Activated naive CD8-positive, alpha-beta T cell treated with anti-CD3 and anti-CD28 coated beads for 36 hours (primary cell): Measurements from ENCODE around the gene LTBP2. TPM values are rescaled to one million over a fixed set of nuclear protein-coding genes. Genes with fewer than 3 reads are reported as not detected.

Experiments used
- DNase-seq: peaks from one replicate; pipeline ENCODE4 v3.0.0; 2021
- H3K27ac Mint-ChIP-seq: one replicate; pipeline ENCODE4 v1.8.0; 2022; ENCODE audit warnings: mild to moderate bottlenecking, moderate library complexity, mixed read lengths
- H3K27me3 Mint-ChIP-seq: one replicate; pipeline ENCODE4 v1.8.0; 2022; ENCODE audit warnings: mild to moderate bottlenecking, mixed read lengths
- H3K36me3 Mint-ChIP-seq: one replicate; pipeline ENCODE4 v1.8.0; 2021; ENCODE audit warnings: mild to moderate bottlenecking, mixed read lengths
- H3K4me1 Mint-ChIP-seq: one replicate; pipeline ENCODE4 v1.8.0; 2021; ENCODE audit warnings: mixed read lengths
- H3K4me3 Mint-ChIP-seq: one replicate; pipeline ENCODE4 v1.8.0; 2022; ENCODE audit warnings: mild to moderate bottlenecking, moderate library complexity, mixed read lengths
- H3K9me3 Mint-ChIP-seq: one replicate; pipeline ENCODE4 v1.8.0; 2022; ENCODE audit warnings: mixed read lengths
- total RNA-seq, 2 experiments: library from RNA; stranded (reverse); gene quantifications; one replicate each; pipeline ENCODE4 v1.2.3, GENCODE V29; 2021

Gene LTBP2
- total RNA-seq, 2 experiments from 2014 or later: 0.06 to 0.10 TPM

- Mint-ChIP-seq H3K27ac (no peak overlapping the region), H3K27me3 (peaks cover 22% of the 10 kb centered on the region), H3K36me3 (no peaks in the 10 kb centered on the region), H3K4me1 (peaks cover 34% of the 10 kb centered on the region), H3K4me3 (no peak overlapping the region), H3K9me3 (no peaks in the 10 kb centered on the region)
- DNase-seq: no peak
These were observed 33.6 kb downstream of the LTBP2 start for GRCh38 chr14:74578479-74578878.

DNA sequence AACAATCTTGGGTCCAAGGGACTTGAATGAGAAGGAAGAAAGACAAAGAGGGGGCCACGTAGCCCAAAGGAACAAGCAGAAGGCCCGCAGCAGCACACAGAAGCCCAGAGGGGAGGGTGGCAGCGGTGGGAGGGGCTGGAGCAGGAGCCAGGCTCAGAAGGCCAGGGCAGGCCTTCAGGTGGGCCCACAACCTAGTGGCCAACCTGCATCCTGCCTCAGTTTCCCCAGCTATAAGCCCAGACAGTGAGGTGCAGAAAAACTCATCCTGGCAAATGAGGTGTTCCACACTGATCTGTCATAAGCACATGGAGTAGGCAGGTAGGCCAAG lies 34.1 kb downstream of the LTBP2 start:
- Mint-ChIP-seq H3K4me3 (no peak overlapping the region), H3K9me3 (no peaks in the 10 kb centered on the region), H3K27ac (no peak overlapping the region), H3K27me3 (peaks cover 23% of the 10 kb centered on the region), H3K36me3 (no peaks in the 10 kb centered on the region), H3K4me1 (peaks cover 34% of the 10 kb centered on the region)
- DNase-seq: no peak

GRCh38 chr14:74577247-74577947 lies 34.6 kb downstream of the LTBP2 start:
- no peak overlapping the region for H3K27ac Mint-ChIP-seq
- H3K4me3 Mint-ChIP-seq: no peak overlapping the region
- no peak for DNase-seq
- H3K9me3 Mint-ChIP-seq: no peaks in the 10 kb centered on the region
- no peaks in the 10 kb centered on the region for H3K36me3 Mint-ChIP-seq
- H3K4me1 Mint-ChIP-seq: peaks cover 38% of the 10 kb centered on the region
- peaks cover 26% of the 10 kb centered on the region for H3K27me3 Mint-ChIP-seq

GRCh38 chr14:74575936-74576335 lies 36.1 kb downstream of the LTBP2 start:
- Mint-ChIP-seq H3K9me3 (no peaks in the 10 kb centered on the region), H3K36me3 (no peaks in the 10 kb centered on the region), H3K27ac (no peak overlapping the region), H3K4me1 (peaks cover 44% of the 10 kb centered on the region), H3K4me3 (no peak overlapping the region), H3K27me3 (peaks cover 36% of the 10 kb centered on the region)
- DNase-seq: no peak

DNA sequence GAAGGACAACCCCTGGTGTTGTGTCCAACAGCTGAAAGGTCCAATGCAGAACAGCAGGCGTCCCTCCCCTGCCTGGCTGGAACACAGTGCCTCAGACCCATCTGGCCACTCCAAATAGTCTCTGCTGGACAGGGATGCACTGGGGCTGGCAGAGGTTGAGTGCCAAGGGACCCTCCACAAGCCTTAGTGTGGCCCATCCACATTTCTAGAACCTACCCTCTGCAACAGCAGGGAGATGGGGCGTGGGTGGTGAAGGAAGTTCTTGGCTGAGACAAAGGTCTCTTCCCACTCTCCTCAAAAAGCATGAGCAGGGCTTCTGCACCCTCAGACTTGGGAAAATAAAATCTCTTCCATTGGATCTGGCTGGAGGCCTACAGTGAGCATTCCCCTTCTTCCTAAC lies 36.5 kb downstream of the LTBP2 start:
- Mint-ChIP-seq H3K9me3 (no peaks in the 10 kb centered on the region), H3K27ac (no peak overlapping the region), H3K4me1 (peaks cover 44% of the 10 kb centered on the region), H3K36me3 (no peaks in the 10 kb centered on the region), H3K27me3 (peaks cover 38% of the 10 kb centered on the region), H3K4me3 (no peak overlapping the region)
- DNase-seq: no peak

- Mint-ChIP-seq H3K36me3 (no peaks in the 10 kb centered on the region), H3K4me1 (peaks cover 36% of the 10 kb centered on the region), H3K27me3 (peaks cover 46% of the 10 kb centered on the region), H3K4me3 (no peak overlapping the region), H3K9me3 (no peaks in the 10 kb centered on the region), H3K27ac (no peak overlapping the region)
- no peak for DNase-seq
These were observed 37.3 kb downstream of the LTBP2 start for GRCh38 chr14:74574706-74575105.

- Mint-ChIP-seq H3K4me3 (no peak overlapping the region), H3K27me3 (peaks cover 46% of the 10 kb centered on the region), H3K27ac (no peak overlapping the region), H3K4me1 (peaks cover 30% of the 10 kb centered on the region), H3K36me3 (no peaks in the 10 kb centered on the region), H3K9me3 (no peaks in the 10 kb centered on the region)
- DNase-seq: no peak
These were observed 38.0 kb downstream of the LTBP2 start for GRCh38 chr14:74574090-74574433.

DNA sequence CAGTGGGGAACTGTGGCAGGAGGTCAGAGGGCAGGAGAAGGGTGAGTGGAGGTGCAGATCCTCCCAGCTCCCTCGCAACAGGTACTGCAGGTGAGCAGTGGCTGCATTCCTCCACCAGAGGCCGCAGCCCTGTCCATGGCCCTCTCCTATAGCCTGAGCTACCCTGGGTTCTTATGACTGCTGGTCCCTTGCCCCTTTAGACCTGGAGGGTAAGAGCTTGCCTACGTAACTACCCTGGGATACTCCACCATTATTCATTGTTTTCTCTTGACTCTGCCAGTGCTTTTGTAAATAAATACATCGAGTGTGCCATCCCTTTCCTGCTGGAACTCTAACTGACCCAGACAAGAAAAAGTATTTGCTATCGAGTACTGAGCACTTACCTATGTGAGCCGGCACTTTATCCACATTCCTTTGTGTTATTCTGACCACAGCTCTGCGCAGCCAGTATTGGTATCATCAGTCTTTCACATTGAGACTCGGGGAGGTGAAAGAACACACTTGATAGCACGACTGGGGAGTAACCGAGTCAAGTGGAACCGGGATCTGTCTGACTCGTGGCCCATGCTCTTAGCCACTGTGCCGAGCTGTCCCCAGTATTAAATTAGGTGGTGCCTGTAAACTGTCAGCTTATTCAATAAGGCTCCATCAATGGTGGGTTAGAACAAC lies 38.5 kb downstream of the LTBP2 start:
- DNase-seq: no peak
- peaks cover 27% of the 10 kb centered on the region for H3K4me1 Mint-ChIP-seq
- peaks cover 46% of the 10 kb centered on the region for H3K27me3 Mint-ChIP-seq
- H3K9me3 Mint-ChIP-seq: no peaks in the 10 kb centered on the region
- H3K27ac Mint-ChIP-seq: no peak overlapping the region
- H3K36me3 Mint-ChIP-seq: no peaks in the 10 kb centered on the region
- H3K4me3 Mint-ChIP-seq: no peak overlapping the region

GRCh38 chr14:74572726-74573301 lies 39.2 kb downstream of the LTBP2 start:
- no peak overlapping the region for H3K27ac Mint-ChIP-seq
- H3K4me1 Mint-ChIP-seq: peaks cover 24% of the 10 kb centered on the region
- H3K9me3 Mint-ChIP-seq: no peaks in the 10 kb centered on the region
- no peak overlapping the region for H3K4me3 Mint-ChIP-seq
- no peak for DNase-seq
- H3K27me3 Mint-ChIP-seq: peaks cover 46% of the 10 kb centered on the region
- no peaks in the 10 kb centered on the region for H3K36me3 Mint-ChIP-seq

GRCh38 chr14:74571901-74572725 lies 39.9 kb downstream of the LTBP2 start:
- no peaks in the 10 kb centered on the region for H3K36me3 Mint-ChIP-seq
- no peak overlapping the region for H3K27ac Mint-ChIP-seq
- no peak for DNase-seq
- H3K4me3 Mint-ChIP-seq: peak overlapping the region; percentile 12
- peaks cover 45% of the 10 kb centered on the region for H3K27me3 Mint-ChIP-seq
- peaks cover 24% of the 10 kb centered on the region for H3K4me1 Mint-ChIP-seq
- no peaks in the 10 kb centered on the region for H3K9me3 Mint-ChIP-seq

- Mint-ChIP-seq H3K9me3 (no peaks in the 10 kb centered on the region), H3K36me3 (no peaks in the 10 kb centered on the region), H3K4me3 (no peak overlapping the region), H3K27me3 (peaks cover 42% of the 10 kb centered on the region), H3K27ac (no peak overlapping the region), H3K4me1 (peaks cover 24% of the 10 kb centered on the region)
- no peak for DNase-seq
These were observed 40.6 kb downstream of the LTBP2 start for GRCh38 chr14:74571441-74571841.

DNA sequence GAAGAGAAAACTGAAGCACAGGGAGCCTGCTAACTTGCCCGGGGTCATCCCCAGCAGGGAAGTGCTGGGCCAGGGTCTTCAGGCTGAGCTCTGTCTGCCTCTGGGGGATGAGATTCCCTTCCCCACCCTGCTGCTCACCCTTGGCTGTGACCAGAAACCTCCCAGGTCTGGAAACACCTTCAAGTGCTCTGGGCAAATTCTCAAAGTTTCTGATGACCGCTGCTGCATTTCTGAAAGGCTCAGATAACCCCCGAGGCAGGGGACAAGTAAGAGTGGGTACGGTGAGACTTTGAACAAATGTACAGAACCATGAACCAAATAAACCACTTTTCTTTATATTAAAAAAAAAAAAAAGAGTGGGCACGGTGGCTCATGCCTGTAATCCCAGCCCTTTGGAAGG lies 41.3 kb downstream of the LTBP2 start:
- H3K4me1 Mint-ChIP-seq: peaks cover 24% of the 10 kb centered on the region
- H3K27ac Mint-ChIP-seq: no peak overlapping the region
- no peaks in the 10 kb centered on the region for H3K9me3 Mint-ChIP-seq
- H3K4me3 Mint-ChIP-seq: no peak overlapping the region
- H3K27me3 Mint-ChIP-seq: peaks cover 42% of the 10 kb centered on the region
- DNase-seq: no peak
- no peaks in the 10 kb centered on the region for H3K36me3 Mint-ChIP-seq

DNA sequence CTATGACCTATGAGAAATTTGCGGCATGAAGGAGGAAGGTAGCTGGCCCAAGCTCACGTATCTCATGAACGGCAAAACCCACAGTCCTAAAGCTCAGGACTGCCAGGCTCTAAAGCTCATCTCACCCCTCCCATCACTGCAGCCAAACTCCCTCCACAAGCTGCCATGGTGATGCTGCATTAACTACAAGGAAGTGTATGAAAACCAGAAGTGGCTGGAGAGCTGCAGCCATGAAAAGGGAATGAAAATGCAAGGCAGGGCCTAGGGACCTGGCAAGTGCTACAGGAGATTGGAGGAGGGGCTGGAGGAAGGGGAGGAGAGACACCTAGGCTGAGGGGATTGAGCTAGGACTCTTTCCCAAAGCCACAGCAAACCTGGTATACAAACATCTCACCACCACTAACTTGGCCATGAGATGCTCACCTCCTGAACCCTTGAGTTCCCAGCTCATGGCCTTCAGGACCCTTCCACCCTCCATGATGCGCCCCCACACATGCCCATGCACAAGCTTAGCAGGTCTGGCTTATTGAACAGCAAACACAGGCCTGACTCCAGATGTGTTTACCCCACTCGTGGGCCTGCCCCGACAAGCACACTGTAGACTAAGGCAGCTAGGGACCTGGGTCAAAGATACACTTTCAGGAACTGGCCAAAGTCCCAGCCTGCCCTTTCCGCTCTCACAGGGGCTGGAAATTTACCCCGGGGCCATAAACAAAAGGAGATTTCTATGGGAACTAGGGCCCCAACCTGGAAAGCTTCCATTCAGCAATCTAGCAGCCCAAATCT lies 42.0 kb downstream of the LTBP2 start:
- no peaks in the 10 kb centered on the region for H3K36me3 Mint-ChIP-seq
- H3K27ac Mint-ChIP-seq: no peak overlapping the region
- no peaks in the 10 kb centered on the region for H3K9me3 Mint-ChIP-seq
- no peak for DNase-seq
- H3K27me3 Mint-ChIP-seq: peaks cover 41% of the 10 kb centered on the region
- H3K4me1 Mint-ChIP-seq: peaks cover 24% of the 10 kb centered on the region
- no peak overlapping the region for H3K4me3 Mint-ChIP-seq

DNA sequence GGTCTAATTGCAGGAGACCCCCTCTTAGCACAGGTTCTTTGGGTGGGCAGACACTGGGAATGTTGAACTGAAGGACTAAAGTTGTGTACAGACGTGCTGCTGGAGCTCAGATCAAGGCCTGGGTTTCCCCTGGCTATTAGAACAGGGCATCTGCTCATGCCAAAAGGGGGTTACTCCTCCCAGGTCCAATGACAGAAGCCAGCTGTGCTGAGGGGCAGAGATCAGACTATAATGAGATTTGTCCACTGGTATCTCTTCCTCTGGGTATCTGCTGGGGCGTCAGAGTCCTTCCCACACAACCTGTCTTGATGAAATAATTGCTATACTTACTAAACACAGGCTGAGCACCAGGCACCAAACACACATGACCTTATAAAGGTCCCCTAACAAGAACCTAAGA lies 42.6 kb downstream of the LTBP2 start:
- no peaks in the 10 kb centered on the region for H3K36me3 Mint-ChIP-seq
- no peak overlapping the region for H3K27ac Mint-ChIP-seq
- H3K27me3 Mint-ChIP-seq: peaks cover 35% of the 10 kb centered on the region
- DNase-seq: no peak
- H3K9me3 Mint-ChIP-seq: no peaks in the 10 kb centered on the region
- no peak overlapping the region for H3K4me3 Mint-ChIP-seq
- H3K4me1 Mint-ChIP-seq: peaks cover 20% of the 10 kb centered on the region

DNA sequence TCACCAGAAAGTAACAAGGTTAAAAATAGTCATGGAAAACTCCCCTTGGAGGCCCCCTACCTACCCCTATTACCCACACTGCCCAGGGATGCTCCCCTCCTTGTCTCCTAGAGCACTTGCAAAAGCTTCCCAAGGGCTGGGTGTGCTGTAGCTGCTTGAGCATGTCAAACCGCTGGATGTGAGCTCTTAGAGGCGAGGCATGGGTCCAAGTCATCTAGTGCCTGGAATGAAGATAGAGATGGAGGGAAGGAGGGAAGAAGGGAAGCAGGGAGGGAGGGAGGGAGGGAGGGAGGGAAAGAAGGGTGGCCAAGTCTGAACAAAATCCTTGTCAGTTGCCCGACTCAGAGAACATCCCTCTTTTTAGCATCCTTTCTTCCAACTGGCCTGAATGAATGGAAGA lies 43.1 kb downstream of the LTBP2 start:
- Mint-ChIP-seq H3K27me3 (peaks cover 32% of the 10 kb centered on the region), H3K4me1 (peaks cover 15% of the 10 kb centered on the region), H3K9me3 (no peaks in the 10 kb centered on the region), H3K4me3 (no peak overlapping the region), H3K27ac (no peak overlapping the region), H3K36me3 (no peaks in the 10 kb centered on the region)
- no peak for DNase-seq
